NCI-H526 (cell line): Measurements from ENCODE around the gene PLD4.
"Not testable (repeated sequence)": the region's sequence is repeated elsewhere in the genome, so short reads cannot be mapped to it uniquely, and the experiment has no call there.

Source experiments
- DNase-seq, 2 experiments: peaks; one replicate each; lab custom pipeline; 2025; lab: John Stamatoyannopoulos, UW

Gene PLD4

DNA sequence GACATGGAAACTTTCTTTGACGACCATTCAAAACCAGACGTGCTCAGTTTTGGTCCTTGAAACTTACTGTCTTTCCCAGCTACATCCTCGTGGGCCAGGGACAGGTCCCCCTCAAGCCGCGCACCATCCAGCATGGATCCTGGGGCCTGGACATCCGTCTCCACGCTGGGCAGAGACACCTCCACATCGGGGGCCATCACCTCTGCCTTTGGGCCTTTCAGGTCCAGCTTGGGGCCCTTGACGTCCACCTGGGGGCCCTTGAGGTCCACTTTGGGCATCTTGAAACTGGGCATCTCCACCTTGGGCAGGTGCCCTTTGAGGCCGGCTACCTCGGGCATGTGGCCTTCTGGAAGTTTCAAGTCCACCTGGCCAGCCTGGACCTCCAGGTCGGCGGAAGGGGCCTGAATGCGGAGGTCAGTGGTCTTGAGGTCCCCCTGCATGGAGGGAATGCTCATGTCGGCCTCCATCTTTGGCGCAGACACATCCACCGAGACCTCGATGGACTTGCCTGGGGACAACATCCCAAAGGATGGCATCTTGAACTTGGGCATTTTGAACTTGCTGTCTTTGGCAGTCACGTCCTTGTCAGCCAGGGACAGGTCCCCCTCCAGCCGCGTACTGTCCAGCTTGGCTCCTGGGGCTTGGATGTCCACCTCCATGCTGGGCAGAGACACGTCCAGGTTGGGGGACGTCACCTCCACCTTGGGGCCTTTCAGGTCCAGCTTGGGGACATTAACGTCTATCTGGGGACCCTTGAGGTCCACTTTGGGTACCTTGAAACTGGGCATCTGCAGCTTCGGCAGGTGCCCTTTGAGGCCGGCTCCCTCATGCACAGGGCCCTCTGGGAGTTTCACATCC is 17.1 kb downstream of the PLD4 start:
- no peak for DNase-seq

DNA sequence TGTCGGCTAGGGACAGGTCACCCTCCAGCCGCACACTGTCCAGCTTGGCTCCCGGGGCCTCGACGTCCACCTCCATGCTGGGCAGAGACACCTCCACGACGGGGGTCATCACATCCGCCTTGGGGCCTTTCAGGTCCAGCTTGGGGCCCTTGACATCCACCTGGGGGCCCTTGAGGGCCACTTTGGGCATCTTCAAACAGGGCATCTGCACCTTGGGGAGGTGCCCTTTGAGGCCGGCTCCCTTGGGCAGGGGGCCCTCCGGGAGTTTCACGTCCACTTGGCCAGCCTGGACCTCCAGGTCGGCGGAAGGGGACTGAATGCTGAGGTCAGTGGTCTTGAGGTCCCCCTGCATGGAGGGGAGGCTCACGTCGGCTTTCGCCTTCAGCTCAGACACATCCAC is 17.9 kb downstream of the PLD4 start:
- no peak for DNase-seq

DNA sequence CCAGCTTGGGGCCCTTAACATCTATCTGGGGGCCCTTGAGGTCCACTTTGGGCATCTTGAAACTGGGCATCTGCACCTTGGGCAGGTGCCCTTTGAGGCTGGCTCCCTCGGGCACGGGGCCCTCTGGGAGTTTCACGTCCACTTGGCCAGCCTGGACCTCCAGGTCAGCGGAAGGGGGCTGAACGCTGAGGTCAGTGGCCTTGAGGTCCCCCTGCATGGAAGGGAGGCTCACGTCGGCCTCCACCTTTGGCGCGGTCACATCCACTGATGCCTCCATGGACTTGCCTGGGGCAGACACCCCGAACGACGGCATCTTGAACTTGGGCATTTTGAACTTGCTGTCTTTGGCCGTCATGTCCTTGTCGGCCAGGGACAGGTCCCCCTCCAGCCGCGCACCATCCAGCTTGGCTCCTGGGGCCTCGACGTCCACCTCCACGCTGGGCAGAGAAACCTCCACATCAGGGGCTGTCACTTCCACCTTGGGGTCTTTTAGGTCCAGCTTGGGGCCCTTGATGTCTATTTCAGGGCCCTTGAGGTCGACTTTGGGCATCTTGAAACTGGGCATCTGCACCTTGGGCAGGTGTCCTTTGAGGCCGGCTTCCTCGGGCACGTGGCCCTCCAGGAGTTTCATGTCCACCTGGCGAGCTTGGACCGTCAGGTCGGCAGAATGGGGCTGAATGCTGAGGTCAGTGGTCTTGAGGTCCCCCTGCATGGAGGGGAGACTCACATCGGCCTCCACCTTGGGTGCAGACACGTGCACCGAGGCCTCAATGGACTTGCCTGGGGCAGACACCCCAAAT is 18.7 kb downstream of the PLD4 start:
- not testable (repeated sequence) for DNase-seq

DNA sequence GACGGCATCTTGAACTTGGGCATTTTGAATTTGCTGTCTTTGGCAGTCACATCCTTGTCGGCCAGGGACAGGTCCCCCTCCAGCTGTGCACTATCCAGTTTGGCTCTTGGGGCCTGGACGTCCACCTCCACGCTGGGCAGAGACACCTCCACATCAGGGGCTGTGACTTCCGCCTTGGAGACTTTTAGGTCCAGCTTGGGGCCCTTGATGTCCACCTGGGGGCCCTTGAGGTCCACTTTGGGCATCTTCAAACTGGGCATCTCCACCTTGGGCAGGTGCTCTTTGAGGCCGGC is 19.3 kb downstream of the PLD4 start:
- not testable (repeated sequence) for DNase-seq

DNA sequence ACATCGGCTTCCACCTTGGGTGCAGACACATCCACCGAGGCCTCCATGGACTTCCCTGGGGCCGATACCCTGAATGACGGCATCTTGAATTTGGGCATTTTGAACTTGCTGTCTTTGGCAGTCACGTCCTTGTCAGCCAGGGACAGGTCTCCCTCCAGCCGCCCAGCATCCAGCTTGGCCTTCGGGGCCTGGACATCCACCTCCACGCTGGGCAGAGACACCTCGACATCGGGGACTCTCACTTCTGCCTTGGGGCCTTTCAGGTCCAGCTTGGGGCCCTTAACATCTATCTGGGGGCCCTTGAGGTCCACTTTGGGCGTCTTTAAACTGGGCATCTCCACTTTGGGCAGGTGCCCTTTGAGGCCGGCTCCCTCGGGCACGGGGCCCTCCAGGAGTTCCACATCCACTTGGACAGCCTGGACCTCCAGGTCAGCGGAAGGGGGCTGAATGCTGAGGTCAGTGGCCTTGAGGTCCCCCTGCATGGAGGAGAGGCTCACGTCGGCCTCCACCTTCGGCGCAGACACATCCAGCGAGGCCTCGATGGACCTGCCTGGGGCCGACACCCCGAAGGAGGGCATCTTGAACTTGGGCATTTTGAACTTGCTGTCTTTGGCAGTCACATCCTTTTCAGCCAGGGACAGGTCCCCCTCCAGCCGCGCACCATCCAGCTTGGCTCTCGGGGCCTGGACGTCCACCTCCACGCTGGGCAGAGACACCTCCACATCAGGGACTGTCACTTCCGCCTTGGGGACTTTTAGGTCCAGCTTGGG is 19.9 kb downstream of the PLD4 start:
- not testable (repeated sequence) for DNase-seq

DNA sequence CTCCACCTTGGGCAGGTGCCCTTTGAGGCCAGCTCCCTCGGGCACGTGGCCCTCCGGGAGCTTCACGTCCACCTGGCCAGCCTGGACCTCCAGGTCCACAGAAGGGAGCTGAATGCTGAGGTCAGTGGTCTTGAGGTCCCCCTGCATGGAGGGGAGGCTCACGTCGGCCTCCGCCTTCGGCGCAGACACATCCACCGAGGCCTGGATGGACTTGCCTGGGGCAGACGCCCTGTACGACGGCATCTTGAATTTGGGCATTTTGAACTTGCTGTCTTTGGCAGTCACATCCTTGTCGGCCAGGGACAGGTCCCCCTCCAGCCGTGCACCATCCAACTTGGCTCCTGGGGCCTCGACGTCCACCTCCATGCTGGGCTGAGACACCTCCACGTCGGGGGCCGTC is 20.6 kb downstream of the PLD4 start:
- not testable (repeated sequence) for DNase-seq

DNA sequence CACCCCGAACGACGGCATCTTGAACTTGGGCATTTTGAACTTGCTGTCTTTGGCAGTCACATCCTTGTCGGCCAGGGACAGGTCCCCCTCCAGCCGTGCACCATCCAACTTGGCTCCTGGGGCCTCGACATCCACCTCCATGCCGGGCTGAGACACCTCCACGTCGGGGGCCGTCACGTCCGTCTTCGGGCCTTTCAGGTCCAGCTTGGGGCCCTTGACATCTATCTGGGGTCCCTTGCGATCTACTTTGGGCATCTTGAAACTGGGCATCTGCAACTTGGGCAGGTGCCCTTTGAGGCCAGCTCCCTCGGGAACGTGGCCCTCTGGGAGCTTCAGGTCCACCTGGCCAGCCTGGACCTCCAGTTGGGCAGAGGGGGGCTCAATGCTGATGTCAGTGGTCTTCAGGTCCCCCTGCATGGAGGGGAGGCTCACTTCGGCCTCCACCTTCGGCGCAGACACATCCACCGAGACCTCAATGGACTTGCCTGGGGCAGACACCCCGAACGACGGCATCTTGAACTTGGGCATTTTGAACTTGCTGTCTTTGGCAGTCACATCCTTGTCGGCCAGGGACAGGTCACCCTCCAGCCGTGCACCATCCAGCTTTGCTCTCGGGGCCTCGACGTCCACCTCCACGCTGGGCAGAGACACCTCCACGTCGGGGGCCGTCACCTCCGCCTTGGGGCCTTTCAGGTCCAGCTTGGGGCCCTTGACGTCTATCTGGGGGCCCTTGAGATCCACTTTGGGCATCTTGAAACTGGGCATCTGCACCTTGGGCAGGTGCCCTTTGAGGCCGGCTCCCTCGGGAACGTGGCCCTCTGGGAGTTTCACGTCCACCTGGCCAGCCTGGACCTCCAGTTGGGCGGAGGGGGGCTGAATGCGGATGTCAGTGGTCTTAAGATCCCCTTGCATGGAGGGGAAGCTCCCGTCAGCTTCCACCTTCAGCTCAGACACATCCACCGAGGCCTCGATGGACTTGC is 21.6 kb downstream of the PLD4 start:
- not testable (repeated sequence) for DNase-seq

DNA sequence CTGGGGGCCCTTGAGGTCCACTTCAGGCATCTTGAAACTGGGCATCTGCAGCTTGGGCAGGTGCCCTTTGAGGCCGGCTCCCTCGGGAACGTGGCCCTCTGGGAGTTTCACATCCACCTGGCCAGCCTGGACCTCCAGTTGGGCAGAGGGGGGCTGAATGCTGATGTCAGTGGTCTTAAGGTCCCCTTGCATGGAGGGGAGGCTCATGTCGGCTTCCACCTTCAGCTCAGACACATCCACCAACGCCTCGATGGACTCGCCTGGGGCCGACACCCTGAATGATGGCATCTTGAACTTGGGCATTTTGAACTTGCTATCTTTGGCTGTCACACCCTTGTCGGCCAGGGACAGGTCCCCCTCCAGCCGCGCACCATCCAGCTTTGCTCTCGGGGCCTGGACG is 22.5 kb downstream of the PLD4 start:
- not testable (repeated sequence) for DNase-seq

DNA sequence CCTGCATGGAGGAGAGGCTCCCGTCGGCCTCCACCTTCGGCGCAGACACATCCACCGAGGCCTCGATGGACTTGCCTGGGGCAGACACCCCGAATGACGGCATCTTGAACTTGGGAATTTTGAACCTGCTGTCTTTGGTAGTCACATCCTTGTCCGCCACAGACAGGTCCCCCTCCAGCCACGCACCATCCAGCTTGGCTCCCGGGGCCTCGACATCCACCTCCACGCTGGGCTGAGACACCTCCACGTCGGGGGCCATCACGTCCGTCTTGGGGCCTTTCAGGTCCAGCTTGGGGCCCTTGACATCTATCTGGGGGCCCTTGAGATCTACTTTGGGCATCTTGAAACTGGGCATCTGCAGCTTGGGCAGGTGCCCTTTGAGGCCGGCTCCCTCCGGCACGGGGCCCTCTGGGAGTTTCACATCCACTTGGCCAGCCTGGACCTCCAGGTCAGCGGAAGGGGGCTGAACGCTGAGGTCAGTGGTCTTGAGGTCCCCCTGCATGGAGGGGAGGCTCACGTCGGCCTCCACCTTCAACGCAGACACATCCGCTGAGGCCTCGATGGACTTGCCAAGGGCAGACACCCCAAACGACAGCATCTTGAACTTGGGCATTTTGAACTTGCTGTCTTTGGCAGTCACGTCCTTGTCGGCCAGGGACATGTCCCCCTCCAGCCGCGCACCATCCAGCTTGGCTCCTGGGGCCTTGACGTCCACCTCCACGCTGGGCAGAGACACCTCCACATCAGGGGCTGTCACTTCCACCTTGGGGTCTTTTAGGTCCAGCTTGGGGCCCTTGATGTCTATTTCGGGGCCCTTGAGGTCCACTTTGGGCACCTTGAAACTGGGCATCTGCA is 23.4 kb downstream of the PLD4 start:
- not testable (repeated sequence) for DNase-seq

DNA sequence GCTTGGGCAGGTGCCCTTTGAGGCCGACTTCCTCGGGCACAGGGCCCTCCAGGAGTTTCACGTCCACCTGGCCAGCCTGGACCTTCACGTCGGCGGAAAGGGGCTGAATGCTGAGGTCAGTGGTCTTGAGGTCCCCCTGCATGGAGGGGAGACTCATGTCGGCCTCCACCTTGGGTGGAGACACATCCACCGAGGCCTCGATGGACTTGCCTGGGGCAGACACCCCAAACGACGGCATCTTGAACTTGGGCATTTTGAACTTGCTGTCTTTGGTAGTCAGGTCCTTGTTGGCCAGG is 24.0 kb downstream of the PLD4 start:
- DNase-seq: no peak

DNA sequence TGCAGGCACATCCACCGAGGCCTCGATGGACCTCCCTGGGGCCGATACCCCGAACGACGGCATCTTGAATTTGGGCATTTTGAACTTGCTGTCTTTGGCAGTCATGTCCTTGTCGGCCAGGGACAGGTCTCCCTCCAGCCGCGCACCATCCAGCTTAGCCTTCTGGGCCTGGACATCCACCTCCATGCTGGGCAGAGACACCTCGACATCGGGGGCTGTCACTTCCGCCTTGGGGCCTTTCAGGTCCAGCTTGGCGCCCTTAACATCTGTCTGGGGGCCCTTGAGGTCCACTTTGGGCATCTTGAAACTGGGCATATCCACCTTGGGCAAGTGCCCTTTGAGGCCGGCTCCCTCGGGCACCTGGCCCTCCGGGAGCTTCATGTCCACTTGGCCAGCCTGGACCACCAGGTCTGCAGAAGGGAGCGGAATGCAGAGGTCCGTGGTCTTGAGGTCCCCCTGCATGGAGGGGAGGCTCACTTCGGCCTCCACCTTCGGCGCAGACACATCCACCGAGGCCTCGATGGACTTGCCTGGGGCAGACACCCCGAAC is 24.8 kb downstream of the PLD4 start:
- not testable (repeated sequence) for DNase-seq

DNA sequence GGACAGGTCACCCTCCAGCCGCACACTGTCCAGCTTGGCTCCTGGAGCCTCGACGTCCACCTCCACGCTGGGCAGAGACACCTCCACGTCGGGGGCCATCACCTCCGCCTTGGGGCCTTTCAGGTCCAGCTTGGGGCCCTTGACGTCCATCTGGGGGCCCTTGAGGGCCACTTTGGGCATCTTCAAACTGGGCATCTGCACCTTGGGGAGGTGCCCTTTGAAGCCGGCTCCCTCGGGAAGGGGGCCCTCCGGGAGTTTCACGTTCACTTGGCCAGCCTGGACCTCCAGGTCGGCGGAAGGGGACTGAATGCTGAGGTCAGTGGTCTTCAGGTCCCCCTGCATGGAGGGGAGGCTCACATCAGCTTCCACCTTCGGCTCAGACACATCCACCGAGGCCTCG is 25.3 kb downstream of the PLD4 start:
- no peak for DNase-seq

DNA sequence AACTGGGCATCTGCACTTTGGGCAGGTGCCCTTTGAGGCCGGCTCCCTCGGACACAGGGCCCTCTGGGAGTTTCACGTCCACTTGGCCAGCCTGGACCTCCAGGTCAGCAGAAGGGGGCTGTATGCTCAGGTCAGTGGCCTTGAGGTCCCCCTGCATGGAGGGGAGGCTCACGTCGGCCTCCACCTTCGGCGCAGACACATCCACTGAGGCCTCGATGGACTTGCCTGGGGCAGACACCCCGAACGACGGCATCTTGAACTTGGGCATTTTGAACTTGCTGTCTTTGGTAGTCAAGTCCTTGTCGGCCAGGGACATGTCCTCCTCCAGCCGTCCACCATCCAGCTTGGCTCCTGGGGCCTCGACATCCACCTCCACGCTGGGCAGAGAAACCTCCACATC is 26.0 kb downstream of the PLD4 start:
- not testable (repeated sequence) for DNase-seq

DNA sequence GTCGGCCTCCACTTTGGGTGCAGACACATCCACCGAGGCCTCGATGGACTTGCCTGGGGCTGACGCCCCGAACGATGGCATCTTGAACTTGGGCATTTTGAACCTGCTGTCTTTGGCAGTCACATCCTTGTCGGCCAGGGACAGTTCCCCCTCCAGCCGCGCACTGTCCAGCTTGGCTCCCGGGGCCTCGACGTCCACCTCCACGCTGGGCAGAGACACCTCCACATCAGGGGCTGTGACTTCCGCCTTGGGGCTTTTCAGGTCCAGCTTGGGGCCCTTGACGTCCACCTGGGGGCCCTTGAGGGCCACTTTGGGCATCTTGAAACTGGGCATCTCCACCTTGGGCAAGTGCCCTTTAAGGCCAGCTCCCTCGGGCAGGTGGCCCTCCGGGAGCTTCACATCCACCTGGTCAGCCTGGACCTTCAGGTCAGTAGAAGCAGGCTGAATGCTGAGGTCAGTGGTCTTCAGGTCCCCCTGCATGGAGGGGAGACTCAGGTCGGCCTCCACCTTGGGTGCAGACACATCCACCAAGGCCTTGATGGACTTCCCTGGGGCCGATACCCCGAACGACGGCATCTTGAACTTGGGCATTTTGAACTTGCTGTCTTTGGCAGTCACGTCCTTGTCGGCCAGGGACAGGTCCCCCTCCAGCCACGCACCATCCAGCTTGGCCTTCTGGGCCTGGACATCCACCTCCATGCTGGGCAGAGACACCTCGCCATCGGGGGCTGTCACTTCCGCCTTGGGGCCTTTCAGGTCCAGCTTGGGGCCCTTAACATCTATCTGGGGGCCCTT is 27.4 kb downstream of the PLD4 start:
- DNase-seq: not testable (repeated sequence)

DNA sequence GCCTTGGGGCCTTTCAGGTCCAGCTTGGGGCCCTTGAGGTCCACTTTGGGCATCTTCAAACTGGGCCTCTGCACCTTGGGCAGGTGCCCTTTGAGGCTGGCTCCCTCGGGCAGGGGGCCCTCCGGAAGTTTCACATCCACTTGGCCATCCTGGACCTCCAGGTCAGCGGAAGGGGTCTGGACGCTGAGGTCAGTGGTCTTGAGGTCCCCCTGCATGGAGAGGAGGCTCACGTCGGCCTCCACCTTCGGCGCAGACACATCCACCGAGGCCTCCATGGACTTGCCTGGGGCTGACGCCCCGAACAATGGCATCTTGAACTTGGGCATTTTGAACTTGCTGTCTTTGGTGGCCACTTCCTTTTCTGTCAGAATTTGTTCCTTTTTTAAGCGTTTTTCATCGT is 28.4 kb downstream of the PLD4 start:
- DNase-seq: no peak

DNA sequence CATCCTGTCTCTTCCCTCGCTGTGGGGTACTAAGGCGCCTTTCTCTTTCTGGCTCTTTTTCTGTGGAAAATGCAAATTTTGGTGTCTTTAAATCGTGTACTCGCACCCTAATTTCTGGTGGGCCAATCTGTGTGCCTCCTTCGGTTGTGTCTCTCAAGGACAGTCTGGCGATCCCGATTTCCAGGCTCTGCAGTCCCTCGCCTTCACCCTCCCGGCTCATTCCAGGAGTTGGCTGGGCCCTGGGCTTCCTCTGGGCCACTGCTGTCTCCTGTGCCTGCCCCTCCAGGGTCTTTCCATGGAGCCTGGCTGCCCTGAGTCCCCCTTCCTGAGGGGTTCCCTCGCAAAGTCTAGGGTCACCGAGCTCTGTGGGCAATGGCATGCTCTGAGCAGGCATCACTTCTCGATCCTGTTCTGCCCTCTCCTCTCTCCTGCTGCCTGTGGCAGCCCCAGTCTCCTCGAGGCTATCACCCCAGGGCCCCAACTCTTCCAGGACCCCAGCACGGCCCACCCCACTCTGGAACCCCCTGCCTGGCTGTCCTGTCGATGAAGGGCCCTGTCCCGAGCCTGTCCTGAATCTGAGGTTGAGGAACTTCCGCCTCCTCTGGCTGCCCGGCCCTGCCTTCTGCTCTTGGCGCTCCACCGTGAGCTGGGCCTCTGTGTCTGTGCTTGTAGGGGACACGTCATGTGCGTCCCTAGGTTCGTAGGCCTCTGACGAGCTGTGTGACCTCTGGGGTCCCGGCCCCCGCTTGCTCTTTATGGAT is 29.4 kb downstream of the PLD4 start:
- no peak for DNase-seq

DNA sequence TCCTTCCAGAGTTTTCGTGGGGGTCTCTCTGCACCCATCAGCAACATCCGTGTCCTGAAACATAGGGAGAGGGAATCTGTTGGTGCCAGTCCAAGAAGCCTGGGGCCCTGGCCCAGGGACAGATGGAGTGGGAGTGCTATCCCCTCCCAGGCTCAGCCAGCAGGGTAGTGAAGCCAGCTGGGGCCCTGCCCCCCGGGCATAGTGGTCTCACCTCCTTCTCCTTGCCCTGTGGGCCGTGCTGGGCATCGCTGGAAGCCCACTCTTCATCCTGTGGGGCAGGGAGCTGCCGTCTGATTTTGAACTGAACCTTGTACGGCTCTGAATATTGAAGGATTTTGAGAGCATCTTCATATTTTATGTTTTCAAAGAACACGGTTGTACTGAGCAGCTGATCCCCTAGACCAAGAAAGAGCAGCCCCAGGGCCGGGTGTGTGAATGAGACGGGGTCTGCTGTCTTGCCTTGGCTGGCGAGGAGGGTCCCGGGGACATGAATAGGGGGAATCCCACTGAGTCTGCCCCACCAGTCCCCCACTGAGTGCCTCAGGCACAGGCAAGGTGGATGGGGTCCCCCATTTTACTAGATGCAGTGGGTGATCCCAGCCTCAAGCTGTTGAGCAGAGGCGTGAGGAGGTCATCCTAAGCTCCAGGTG is 30.2 kb downstream of the PLD4 start:
- no peak for DNase-seq

DNA sequence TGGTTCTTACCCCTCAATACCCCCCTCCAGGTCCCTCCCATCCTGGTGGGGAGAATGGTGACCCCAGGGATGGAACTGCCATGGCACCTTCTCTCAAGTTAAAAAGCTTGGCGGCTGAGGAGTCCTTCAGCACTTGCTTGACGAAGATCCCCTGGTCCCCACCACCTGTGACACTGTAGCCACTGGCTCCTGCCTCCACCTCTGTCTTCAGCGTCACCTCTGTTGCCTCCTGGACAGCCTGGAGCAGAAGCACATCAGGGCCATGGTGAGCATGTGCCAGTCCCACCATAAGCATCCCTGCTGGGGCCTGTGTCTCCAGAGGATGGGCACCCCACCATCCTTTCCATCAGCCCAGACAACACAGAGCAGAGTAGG is 30.7 kb downstream of the PLD4 start:
- no peak for DNase-seq
